HG03378 (cell line): ENCODE data around the gene FNDC3B.

Experiments
- ATAC-seq: cut with Tn5 transposase; IDR thresholded peaks from one replicate; pipeline ENCODE4 v1.9.1; 2021; ENCODE audit warnings: mild to moderate bottlenecking, moderate library complexity; ENCODE audit not compliant: unreplicated experiment

FNDC3B gene

DNA sequence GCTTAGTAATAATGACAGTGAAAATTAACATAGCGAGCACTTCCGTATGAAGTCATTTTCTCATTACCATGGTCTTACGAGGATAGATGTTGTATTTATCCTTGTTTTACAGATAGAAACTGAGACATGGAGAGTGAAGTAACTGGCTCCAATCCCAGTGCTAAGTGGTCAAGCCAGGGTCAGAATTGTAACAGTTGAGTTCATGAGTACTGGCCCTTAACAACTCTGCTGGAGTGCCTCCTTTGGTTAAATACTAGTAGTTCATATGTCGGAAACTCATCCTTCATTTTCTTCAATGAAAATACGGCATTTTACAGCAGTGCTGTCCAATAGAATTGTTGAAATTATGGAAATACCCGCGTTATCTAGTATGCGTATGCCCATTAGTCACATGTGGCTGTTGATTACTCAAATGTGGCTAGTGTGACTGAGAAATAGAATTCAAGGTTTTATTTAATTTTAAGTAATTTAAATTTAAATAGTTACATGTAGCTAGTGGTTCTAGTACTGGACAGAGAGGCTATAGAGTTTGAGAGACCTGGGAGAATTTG is 32.5 kb downstream of the FNDC3B start:
- ATAC-seq: no peak

DNA sequence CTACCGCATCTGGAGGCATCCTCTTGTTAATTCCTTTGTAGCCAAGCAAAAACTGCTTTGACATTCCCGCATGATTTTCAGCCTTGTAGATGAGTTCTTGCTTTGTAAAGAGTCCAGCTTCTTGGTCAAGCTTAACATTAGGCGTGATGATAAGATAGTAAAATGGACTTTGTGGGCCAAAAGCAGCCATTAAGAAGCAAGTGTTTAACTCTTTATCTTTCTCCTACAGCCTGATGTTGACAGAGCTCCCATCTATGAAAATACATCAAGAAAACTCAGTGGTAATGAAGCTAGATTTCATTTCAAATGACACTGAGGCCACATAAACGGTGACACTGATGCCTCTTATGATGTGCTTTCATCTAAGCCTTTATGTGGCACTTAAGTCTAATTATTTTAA is 33.2 kb downstream of the FNDC3B start:
- ATAC-seq: no peak

DNA sequence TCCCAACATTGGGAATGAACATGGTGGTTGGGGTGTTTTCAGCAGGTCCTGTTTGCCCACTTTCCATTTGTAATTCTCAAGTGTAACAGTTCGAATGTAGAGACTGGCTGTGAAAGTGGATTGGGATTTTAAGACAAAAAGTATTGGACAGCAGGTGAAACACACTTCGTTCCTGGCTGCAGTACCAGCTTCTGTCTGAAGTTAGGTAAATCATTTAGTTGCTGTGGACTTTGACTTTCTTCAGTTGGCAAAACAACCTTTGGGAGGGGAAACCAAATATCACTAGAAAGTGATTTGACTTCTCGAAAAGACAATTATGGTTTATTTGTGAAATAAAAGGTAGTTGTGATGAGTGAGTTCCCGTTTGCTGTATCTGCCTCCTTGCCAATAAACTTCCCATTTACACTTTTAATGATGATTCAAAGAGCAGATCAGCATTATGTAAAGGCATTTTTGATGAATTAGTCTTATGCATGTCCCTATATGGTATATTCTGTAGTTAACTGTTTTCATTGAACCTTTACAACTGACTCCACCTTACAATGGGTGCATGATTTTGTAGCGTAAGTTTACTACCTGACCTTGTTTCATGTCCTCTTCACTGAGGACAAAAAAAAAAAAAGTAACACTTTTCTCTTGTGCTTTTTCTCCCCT is 34.0 kb downstream of the FNDC3B start:
- no peak for ATAC-seq

DNA sequence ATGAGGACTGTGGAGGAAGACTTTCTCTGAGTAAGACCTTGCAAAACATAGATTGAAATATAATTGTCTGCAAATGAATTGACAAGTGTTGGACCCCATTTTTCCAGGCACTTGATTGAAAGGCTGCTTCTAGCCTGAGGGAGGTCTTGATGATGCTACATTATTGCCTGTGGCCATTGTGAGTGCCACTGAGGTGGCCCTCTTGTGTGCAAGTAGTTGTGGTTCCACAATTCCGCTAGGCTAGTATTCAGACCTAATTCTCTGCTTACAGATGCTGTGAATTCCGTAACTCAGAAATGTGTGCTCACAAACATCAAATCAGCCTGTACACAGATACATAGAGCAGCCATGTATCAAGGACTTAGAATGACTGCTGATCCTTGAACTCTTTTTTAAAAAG is 34.7 kb downstream of the FNDC3B start:
- ATAC-seq: no peak

DNA sequence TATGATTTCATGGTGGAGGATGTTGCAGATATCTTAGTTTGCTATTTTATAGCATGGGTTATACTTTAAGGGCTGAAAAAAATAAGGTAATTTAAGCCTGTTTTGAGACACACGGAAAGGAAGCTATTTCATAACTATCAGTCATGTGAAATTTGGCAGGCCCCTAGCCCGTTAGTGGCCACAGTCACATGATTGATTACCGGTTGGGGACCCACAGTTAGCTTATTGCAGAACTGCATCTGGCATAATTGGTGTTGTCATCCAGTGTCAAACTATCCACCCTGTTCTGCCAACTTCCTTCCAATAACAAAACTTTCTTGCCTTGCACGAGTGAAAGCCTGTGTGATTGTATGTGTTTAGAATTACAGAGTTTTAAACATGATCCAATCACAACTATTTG is 35.2 kb downstream of the FNDC3B start:
- ATAC-seq: no peak

DNA sequence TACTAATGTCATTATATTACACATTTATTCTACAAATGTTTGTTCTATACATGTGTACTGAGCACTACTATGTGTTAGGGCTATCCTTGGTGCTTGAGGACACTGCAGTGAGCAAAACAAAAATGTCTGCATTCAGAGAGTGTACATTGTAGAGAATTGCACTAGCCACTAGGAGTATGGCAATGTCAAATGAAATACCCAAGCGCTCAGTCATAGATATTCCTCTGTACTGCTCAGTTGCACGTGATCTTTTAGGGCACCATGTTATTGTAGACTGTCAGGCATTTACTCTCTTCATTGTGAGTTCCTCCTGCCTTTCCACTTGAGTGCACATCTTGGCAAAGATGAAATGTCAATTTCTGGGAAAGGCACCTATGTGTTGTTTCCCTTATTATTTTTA is 36.8 kb downstream of the FNDC3B start:
- no peak for ATAC-seq

DNA sequence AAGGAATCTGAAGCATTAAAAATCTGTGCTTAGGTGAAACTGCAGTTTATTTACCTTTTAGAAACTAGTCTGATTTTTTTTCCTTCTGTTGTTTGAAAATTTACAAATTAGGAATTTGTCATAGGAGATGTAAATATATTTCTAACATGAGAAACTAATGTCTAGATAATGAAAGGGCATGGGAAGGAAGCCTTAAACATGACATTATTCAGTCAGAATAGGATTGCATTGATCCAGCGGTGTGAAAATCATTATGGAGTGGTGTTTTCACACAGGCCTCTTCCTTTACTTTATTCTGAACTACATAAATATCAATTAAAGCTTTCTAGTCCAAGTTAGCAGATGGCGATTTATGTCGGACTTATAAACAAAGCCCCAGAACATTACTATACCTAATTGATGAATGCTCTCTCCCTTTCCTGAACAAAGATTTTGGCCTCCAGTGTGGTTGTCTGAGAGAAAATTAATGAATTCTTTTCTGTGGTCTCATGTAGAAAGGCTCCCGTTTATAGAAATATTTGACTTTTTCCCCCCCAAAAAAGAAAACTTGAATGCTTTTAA is 37.9 kb downstream of the FNDC3B start:
- ATAC-seq: no peak

DNA sequence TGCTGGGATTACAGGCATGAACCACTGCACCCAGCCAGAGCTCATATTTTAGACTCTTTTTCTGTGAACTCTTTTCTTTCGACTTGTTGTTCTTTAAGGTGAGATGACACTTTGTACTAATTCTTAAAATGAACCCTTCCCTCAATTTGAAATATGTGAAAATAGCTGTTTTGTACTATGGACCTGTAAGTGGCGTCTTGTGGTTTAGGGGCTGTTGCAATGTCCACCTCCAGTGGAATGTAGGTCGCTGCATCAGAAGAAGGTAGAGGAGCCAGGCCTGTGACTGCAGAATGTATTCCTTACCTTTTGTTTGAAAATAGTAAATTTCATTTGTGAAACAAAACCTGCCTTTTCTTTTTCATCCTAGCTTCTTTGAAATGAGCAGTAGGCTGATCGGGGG is 38.9 kb downstream of the FNDC3B start:
- no peak for ATAC-seq

DNA sequence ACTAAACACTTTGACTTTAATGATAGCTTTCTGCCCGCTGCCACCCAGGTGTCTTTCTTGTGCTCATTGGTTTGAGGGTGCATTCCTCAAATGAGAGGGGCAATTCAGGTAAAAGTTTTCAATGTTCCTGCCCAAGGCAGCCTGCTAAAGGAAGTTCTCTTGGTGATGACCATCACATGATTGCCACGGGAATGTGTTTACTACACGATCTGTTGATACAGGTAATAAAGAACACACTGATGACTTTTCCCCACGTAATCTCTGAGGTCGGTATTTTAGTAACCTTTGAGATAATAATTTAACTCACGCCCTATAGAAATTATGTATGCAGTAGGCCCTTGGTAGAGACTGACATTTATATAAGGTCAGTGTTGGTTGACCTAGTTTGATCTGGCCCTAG is 39.3 kb downstream of the FNDC3B start:
- no peak for ATAC-seq

DNA sequence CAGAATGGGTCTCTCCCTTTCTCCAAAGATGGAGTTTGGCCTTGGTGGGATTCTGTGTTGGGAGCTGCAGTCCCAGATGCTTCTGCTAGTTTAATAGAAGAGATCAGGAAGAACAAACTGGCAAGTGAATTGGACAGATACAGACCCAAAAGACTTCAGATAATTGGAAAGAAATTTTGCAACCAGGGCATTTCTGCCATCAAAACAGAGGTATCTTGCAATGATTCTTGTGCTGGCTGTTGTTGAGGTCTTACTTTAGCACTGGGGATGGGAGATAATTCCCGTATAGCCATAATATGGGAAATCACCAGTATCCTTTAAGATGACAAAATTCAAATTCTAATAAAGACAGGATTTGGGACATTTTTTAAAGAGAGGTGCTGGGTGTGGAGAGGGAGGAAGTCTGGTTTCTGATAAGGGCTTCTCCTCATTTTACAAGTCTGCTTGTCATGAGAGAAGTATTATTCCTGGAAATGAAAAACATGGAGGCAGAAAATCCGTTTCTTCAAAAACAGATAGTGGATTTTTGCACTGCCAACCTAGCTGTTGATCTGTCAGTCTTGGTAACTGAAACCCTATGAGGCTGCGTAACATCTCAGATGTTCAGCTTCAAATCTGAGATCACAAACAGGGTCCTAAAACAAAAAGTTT is 40.1 kb downstream of the FNDC3B start:
- no peak for ATAC-seq

DNA sequence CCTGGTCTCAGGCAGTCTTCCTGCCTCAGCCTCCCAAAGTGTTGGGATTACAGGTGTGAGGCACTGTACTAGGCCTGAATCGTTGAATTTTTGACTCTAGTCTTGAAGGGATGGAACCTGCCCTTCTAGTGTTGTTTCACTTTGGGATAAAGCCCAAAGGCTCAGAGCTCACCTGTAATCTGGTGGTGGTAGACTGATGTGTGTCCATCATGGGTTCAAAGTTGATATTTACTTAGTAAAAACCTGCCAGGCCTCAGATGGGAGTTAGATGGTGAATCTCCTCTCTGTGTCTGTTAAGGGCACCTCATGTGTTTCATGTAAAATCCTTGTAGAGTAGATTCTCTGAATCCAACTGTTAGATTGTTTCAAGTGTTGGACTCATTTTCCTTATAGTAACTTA is 41.1 kb downstream of the FNDC3B start:
- no peak for ATAC-seq

DNA sequence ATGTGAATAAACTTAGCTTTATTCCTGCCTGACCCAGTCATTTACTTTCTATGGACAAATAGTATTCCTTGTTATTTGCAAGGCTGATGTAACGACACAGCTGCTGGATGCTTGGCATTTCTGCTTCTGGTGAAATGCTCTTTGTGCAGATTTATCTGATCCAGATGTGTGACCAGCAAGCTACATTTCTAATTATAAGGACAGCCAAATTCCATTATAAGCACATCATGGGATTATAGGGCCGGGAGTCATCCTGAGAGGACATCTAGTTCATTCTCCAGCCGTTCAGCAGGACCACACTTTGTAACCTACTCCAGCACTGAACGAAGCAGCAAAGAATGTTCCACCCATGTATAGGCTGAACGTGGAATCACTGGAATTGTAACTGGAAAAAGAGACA is 42.9 kb downstream of the FNDC3B start:
- ATAC-seq: no peak

DNA sequence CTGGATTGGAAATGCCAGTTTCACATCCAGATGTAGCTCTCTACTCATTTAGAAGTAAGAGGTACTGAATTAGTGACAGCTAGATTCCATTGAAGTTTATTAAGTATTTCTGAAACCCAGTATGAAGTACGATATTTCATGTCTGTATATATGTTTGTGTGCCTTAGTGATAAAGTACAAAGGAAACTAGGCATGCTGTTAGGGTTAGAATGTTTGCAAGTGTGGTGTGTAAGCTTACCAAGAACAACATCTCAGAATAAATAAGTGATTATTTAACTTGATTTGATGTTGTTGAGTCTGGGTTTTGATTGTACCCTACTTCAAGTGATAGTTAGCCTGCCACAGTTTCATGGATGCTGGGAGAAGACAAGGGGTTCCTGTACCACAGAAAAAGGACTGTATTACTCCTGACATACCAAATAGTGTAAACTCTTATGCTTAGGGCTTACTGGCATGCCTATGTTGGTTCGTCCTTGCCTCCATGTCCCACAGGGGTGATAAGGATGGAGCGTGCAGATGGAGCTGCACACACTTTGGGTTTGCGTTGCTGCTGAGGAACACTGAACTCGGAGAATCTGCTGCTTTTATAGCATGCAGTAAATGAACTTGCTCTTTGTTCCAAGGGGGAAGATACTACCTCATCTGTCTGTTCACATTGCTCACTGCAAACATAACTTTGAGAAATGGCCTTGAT is 43.6 kb downstream of the FNDC3B start:
- ATAC-seq: no peak

DNA sequence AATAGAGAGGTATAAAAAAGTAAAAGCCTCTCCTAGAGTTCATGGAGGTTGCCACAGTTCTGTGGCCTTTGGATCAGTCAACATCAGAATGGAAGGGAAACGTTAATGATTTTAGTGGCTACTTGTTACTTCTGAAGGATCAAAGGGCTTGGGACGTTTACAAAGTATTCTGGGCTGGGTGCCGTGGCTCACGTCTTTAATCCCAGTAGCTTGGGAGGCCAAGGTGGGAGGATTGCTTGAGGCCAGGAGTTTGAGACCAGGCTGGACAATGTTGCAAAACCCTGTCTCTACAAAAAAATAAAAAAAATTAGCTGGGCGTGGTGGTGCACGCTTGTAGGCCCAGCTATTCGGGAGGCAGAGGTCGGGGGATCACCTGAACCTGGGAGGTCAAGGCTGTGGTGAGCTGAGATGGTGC is 44.6 kb downstream of the FNDC3B start:
- ATAC-seq: no peak

DNA sequence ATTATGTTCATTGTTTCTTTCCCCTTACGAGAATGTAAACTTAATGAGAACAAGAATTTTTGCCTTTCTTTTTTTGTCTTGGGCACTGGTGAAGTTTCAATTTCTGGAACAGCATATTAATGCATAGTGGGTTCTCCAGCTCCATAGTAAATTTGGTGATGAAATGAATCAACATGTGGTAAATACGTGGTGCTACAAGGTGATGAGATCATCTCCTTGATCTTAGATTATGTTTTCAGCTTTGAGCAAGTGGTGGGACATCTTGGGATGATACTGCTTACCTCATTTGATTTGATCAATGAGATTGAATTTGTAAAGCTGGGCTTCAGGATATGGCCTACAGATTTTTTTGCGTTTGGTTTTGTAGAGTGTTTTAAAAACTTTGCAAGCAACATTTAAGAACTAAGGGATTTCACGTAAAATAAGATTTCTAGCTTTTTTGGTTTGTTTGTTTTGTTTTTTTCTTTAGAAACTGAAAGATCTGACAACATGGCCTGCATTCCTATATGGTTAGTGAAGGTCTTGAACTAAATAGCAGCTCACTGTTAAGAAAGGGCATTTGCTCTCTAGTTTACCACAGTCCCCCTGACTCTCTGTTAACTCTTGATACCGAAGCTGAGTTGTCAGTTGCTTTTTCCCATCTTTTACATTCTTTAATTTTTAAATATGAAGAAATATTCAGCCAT is 45.6 kb downstream of the FNDC3B start:
- no peak for ATAC-seq

DNA sequence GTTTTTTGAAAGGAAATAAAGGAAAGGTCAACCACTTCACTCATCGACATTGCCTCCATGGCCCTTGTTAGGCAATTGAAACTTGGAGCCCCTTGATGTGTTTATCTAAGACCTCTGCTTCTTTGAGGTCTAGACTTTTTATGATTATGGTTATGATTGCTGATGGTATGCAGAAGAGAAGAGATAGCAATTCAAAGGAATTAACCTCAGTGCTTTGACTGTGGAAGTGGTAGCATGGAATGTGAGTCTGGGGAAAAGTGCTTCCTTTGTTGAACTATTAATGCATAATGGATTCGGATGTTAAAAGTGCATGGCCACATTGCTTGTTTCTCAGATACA is 46.1 kb downstream of the FNDC3B start:
- no peak for ATAC-seq

DNA sequence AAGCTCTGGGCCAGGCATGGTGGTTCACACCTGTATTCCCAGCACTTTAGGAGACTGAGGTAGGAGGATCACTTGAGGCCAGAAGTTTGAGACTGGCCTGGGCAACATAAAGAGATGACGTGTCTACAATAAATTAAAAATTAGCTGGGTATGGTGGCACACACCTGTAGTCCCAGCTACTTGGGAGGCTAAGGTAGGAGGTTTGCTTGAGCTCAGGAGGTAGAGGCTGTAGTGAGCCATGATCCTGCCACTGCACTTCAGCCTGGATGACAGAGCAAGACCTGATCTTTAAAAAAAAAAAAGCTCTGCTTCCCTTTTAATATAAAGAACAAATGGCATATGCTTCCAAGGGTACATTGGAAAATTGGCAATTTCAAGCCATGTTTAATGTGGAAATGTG is 46.7 kb downstream of the FNDC3B start:
- ATAC-seq: no peak

DNA sequence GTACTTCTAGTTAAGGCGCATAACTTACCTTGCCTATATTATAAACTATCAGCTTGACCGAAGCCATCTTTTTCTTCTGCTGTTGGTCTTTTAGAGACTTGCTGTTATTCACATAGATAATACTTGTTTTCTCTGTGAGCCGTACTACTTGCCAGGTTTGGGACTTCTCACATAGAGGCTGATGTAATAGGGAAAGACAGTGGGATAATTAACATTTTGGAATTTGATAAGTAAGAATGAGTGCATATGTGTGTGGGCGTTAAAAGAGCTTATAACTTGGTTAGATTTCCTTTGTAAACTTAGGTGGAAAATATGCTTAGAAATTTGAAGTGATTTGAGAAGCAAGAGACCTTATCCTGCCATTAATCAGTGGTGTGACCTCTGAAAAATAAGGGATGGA is 47.8 kb downstream of the FNDC3B start:
- ATAC-seq: no peak

DNA sequence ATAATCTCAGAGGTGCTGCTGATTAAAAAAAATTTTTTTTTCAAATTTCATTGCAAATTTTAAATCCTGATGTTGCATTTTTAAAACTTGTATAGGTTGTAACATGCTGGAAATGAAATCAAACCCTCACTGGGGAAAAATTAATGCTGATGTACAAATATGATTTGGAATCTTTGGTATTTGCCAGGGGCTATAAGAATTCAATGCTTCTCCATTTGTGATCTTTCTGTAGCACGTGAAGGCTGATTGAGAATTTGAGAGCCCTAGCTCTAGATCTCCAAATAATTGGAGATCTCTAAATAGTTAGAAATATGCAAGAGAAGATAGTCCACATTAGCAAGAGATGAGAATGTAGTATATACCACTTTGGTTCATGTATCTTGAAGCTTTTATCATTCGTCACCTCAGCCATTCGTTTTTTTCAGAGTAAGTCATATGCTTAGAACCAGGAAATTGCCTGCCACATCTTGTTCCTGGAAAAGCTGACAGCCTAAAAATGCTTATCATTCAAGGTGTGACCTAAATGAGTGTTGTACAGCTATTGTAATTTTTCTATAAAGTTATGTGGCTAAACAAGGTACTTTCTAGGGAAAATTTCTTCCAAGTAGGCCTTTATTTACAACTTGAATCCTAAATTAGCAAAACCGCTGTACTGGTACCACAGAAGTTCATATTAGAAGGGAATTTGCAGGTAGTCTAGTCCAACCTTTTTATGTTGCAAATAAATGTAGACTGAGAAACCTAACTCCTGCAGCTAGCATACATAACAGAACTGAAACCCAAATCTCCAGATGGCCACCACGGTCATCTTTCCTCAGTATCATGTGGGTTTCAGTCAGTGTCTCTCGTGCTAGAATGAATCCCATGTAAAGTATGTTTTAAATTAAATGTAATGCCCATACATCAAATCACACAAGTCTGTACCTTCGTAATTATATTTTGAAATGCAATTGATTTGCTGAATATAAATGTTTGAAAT is 48.5 kb downstream of the FNDC3B start:
- ATAC-seq: peak; percentile 90

DNA sequence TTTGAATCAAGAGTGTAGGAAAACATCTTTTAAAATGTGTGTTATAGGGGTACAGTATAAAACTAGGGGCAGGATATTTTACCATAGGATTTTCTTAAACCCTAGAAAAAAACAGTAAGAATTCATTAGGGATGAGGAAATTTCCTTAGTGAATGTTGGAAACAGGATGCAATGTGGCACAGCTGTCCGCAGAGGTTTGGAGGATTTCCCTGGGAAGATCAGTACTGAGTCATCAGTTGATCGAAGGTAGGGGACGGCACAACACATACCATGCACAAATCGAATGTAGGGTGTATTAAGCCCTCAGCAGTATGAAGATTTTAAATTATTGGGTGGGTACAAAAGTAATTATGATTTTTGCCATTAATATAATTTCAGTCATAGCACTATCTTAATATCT is 49.9 kb downstream of the FNDC3B start:
- no peak for ATAC-seq
